ENCODE data around the gene PYROXD2. TPM values are rescaled to one million over a fixed set of nuclear protein-coding genes. Genes with fewer than 3 reads are reported as not detected.

The PYROXD2 gene
- total RNA-seq, 1 experiment from 2014 or later = 2.3 TPM

GRCh38 chr10:98367604-98368451, 47.2 kb downstream of the PYROXD2 start:
- Histone ChIP-seq H3K4me1 (ENCODE audit: control insufficient read depth, insufficient read depth, low read length) (no peaks in the 10 kb centered on the region), H3K27ac (ENCODE audit: low read length) (no peak overlapping the region), H3K36me3 (ENCODE audit: control insufficient read depth, insufficient read depth, low read length) (no peaks in the 10 kb centered on the region), H3K27me3 (ENCODE audit: control insufficient read depth, insufficient read depth, low read length) (no peaks in the 10 kb centered on the region; the same call in 1 of the 2 replicates), H3K9me3 (ENCODE audit: control insufficient read depth, insufficient read depth, low read depth, low read length) (no peaks in the 10 kb centered on the region), H3K4me3 (ENCODE audit: low read depth in 2 of 2, low read length in 2 of 2) (no peak overlapping the region)
- POLR2A ChIA-PET = no interaction called here
- BruUV-seq (replicated peaks) = no TSS peak
- no peak for TF ChIP-seq POLR2AphosphoS5 (IDR thresholded peaks at IDR 0.05; ENCODE audit: low read depth, low read length)
- TF ChIP-seq SIN3A (IDR thresholded peaks at IDR 0.05; ENCODE audit: borderline replicate concordance, insufficient read depth, low read depth, low read length) = no peak
- TF ChIP-seq TCF7L2 (IDR thresholded peaks at IDR 0.05; ENCODE audit: low read depth, low read length) = no peak
- TF ChIP-seq REST (IDR thresholded peaks at IDR 0.05; ENCODE audit: insufficient read depth in 1 of 2, low read depth in 2 of 2, low read length in 1 of 2) = no peak
- TF ChIP-seq, protein P1, sequence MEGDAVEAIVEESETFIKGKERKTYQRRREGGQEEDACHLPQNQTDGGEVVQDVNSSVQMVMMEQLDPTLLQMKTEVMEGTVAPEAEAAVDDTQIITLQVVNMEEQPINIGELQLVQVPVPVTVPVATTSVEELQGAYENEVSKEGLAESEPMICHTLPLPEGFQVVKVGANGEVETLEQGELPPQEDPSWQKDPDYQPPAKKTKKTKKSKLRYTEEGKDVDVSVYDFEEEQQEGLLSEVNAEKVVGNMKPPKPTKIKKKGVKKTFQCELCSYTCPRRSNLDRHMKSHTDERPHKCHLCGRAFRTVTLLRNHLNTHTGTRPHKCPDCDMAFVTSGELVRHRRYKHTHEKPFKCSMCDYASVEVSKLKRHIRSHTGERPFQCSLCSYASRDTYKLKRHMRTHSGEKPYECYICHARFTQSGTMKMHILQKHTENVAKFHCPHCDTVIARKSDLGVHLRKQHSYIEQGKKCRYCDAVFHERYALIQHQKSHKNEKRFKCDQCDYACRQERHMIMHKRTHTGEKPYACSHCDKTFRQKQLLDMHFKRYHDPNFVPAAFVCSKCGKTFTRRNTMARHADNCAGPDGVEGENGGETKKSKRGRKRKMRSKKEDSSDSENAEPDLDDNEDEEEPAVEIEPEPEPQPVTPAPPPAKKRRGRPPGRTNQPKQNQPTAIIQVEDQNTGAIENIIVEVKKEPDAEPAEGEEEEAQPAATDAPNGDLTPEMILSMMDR (IDR thresholded peaks at IDR 0.05) = no peak
- DNase-seq (ENCODE audit: low read depth, low spot score) (no peak), ATAC-seq (no peak)
- intact Hi-C loops (cut with micrococcal nuclease; ENCODE audit: unreplicated experiment) = no loop called here
- in situ Hi-C loops (cut with HindIII; ENCODE audit: low pct_unique_long_range_greater_than_20kb, low sequenced_read_pairs) = no loop called here
- CTCF ChIA-PET = no interaction called here

GRCh38 chr10:98366062-98366530, 48.9 kb downstream of the PYROXD2 start:
- intact Hi-C loops (cut with micrococcal nuclease; ENCODE audit: unreplicated experiment) = no loop called here
- ATAC-seq (no peak), DNase-seq (ENCODE audit: low read depth, low spot score) (no peak)
- Histone ChIP-seq H3K36me3 (ENCODE audit: control insufficient read depth, insufficient read depth, low read length) (no peaks in the 10 kb centered on the region), H3K4me3 (ENCODE audit: low read depth in 2 of 2, low read length in 2 of 2) (no peak overlapping the region), H3K4me1 (ENCODE audit: control insufficient read depth, insufficient read depth, low read length) (no peaks in the 10 kb centered on the region), H3K9me3 (ENCODE audit: control insufficient read depth, insufficient read depth, low read depth, low read length) (no peaks in the 10 kb centered on the region), H3K27ac (ENCODE audit: low read length) (no peak overlapping the region), H3K27me3 (ENCODE audit: control insufficient read depth, insufficient read depth, low read length) (no peaks in the 10 kb centered on the region; the same call in 1 of the 2 replicates)
- no TSS peak for BruUV-seq (replicated peaks)
- TF ChIP-seq SIN3A (IDR thresholded peaks at IDR 0.05; ENCODE audit: borderline replicate concordance, insufficient read depth, low read depth, low read length) = no peak
- TF ChIP-seq TCF7L2 (IDR thresholded peaks at IDR 0.05; ENCODE audit: low read depth, low read length) = no peak
- no peak for TF ChIP-seq REST (IDR thresholded peaks at IDR 0.05; ENCODE audit: insufficient read depth in 1 of 2, low read depth in 2 of 2, low read length in 1 of 2)
- no peak for TF ChIP-seq POLR2AphosphoS5 (IDR thresholded peaks at IDR 0.05; ENCODE audit: low read depth, low read length)
- TF ChIP-seq, protein P1 (IDR thresholded peaks at IDR 0.05) = no peak
- CTCF ChIA-PET = no interaction called here
- POLR2A ChIA-PET = no interaction called here
- in situ Hi-C loops (cut with HindIII; ENCODE audit: low pct_unique_long_range_greater_than_20kb, low sequenced_read_pairs) = no loop called here
